GM19463 (cell line): ENCODE data around the gene TMEM238L.

ENCODE experiments used
- ATAC-seq: cut with Tn5 transposase; IDR thresholded peaks from one replicate; pipeline ENCODE4 v1.9.1; 2021; ENCODE audit warnings: mild to moderate bottlenecking, moderate library complexity; ENCODE audit not compliant: unreplicated experiment

TMEM238L gene

GRCh38 chr17:10805911-10806310 is 2.0 kb upstream of the TMEM238L start:
- no peak for ATAC-seq

- ATAC-seq, result no peak
These were observed 647 bp upstream of the TMEM238L start for GRCh38 chr17:10804546-10804945.

GRCh38 chr17:10803350-10803749 is 549 bp downstream of the TMEM238L start:
- no peak for ATAC-seq

- no peak for ATAC-seq
These were observed 1.2 kb downstream of the TMEM238L start for GRCh38 chr17:10802496-10803284.

- no peak for ATAC-seq
These were observed 4.5 kb downstream of the TMEM238L start for GRCh38 chr17:10799407-10799806.

GRCh38 chr17:10798910-10799309 is 5.0 kb downstream of the TMEM238L start:
- ATAC-seq, result no peak

GRCh38 chr17:10798332-10798749 is 5.6 kb downstream of the TMEM238L start:
- ATAC-seq, result no peak

GRCh38 chr17:10797476-10798328 is 6.2 kb downstream of the TMEM238L start:
- no peak for ATAC-seq

- no peak for ATAC-seq
These were observed 10.1 kb downstream of the TMEM238L start for GRCh38 chr17:10793816-10794215.

- no peak for ATAC-seq
These were observed 10.6 kb downstream of the TMEM238L start for GRCh38 chr17:10793256-10793655.

GRCh38 chr17:10792151-10792550 is 11.7 kb downstream of the TMEM238L start:
- no peak for ATAC-seq

- no peak for ATAC-seq
These were observed 13.2 kb downstream of the TMEM238L start for GRCh38 chr17:10790491-10791401.

GRCh38 chr17:10789694-10790271 is 14.1 kb downstream of the TMEM238L start:
- no peak for ATAC-seq

- no peak for ATAC-seq
These were observed 16.4 kb downstream of the TMEM238L start for GRCh38 chr17:10787306-10788045.

GRCh38 chr17:10785295-10785694 is 18.6 kb downstream of the TMEM238L start:
- ATAC-seq, result no peak

- ATAC-seq, result no peak
These were observed 24.3 kb downstream of the TMEM238L start for GRCh38 chr17:10779609-10780008.

- no peak for ATAC-seq
These were observed 26.0 kb downstream of the TMEM238L start for GRCh38 chr17:10777890-10778289.

GRCh38 chr17:10777131-10777807 is 26.6 kb downstream of the TMEM238L start:
- ATAC-seq, result no peak

- ATAC-seq, result no peak
These were observed 27.5 kb downstream of the TMEM238L start for GRCh38 chr17:10776381-10776780.
